ENCODE results near the gene PRR33. TPM values are rescaled to one million over a fixed set of nuclear protein-coding genes. Genes with fewer than 3 reads are reported as not detected.

The PRR33 gene
- total RNA-seq, 1 experiment from 2014 or later, result not detected

DNA sequence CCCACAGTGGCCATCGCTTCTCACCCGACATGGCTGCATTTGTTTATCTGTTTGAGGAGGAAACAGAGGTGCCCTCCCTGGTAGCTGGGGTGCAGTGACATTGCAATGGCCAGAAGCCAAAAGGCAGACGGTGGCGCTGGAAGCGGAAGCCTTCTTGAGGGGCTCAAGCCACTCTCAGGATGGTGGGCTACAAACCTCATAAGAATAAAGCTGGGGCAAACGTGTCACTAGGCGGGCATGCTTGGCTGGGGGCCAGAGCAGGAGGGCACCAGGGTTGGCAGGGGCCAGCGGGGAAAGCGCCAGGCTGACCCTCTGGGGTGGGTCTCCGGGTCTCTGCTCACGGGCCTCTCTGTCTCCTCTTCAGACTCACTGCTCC, 40.4 kb upstream of the PRR33 start:
- Histone ChIP-seq H3K79me2 (ENCODE audit: insufficient read depth, low read length) (no peaks in the 10 kb centered on the region), H3K9me2 (ENCODE audit: insufficient read depth) (no peaks in the 10 kb centered on the region), H3K27ac (ENCODE audit: low read depth, low read length) (no peak overlapping the region), H3K4me2 (ENCODE audit: low read length) (no peak overlapping the region), H3K4me1 (ENCODE audit: control insufficient read depth in 1 of 2, insufficient read depth in 2 of 2, low read length in 2 of 2) (no peaks in the 10 kb centered on the region), H2AFZ (ENCODE audit: low read depth, low read length, poor library complexity, severe bottlenecking) (no peak overlapping the region), H4K20me1 (ENCODE audit: insufficient read depth) (no peaks in the 10 kb centered on the region), H3K9me3 (ENCODE audit: control insufficient read depth in 1 of 2, insufficient read depth in 1 of 2, low read depth in 1 of 2, low read length in 2 of 2) (no peaks in the 10 kb centered on the region), H3K4me3 (replicated peaks in 1 of 2; ENCODE audit: low read depth in 1 of 2, low read length in 2 of 2) (no peak overlapping the region), H3K36me3 (ENCODE audit: control insufficient read depth in 1 of 2, insufficient read depth in 2 of 2, low read length in 2 of 2) (no peaks in the 10 kb centered on the region), H3K9ac (ENCODE audit: low read length) (no peak overlapping the region), H3K27me3 (ENCODE audit: insufficient read depth, low read length) (no peaks in the 10 kb centered on the region)
- ChIA-PET CTCF (no interaction called here), RAD21 (ENCODE audit: low non-redundant PET in 1 of 2, low total read pairs in 2 of 2, uncharacterized antibody in 2 of 2, unreplicated experiment in 2 of 2) (no interaction called here), POLR2A (no interaction called here)
- DNase-seq (ENCODE audit: low read depth, low spot score) (no peak), ATAC-seq (no peak)
- TF ChIP-seq SRF (IDR thresholded peaks at IDR 0.05; ENCODE audit: low read depth) (no peak), EGR1 (IDR thresholded peaks at IDR 0.05; ENCODE audit: low read depth) (no peak), EZH2phosphoT487 (IDR thresholded peaks at IDR 0.05; ENCODE audit: borderline replicate concordance) (no peak), YY1 (IDR thresholded peaks at IDR 0.05; ENCODE audit: extremely low read depth, insufficient replicate concordance, low read depth, low read length) (no peak), FOSL1 (IDR thresholded peaks at IDR 0.05; ENCODE audit: low read depth) (no peak), CEBPB (IDR thresholded peaks at IDR 0.05; ENCODE audit: low read depth) (no peak), ELF1 (IDR thresholded peaks at IDR 0.05; ENCODE audit: borderline replicate concordance, low read depth) (no peak), POLR2A (IDR thresholded peaks at IDR 0.05; ENCODE audit: borderline replicate concordance, extremely low read depth, insufficient read depth, insufficient read length) (no peak), TCF7L2 (IDR thresholded peaks at IDR 0.05; ENCODE audit: borderline replicate concordance, extremely low read depth, insufficient read depth, insufficient read length) (no peak), ZNF274 (IDR thresholded peaks at IDR 0.05; ENCODE audit: low read depth, low read length) (no peak), POLR2AphosphoS5 (IDR thresholded peaks at IDR 0.05; ENCODE audit: low read depth, low read length) (no peak), JUND (IDR thresholded peaks at IDR 0.05) (no peak), ZFX (IDR thresholded peaks at IDR 0.05) (no peak)
- TF ChIP-seq, protein P1, sequence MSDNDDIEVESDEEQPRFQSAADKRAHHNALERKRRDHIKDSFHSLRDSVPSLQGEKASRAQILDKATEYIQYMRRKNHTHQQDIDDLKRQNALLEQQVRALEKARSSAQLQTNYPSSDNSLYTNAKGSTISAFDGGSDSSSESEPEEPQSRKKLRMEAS (IDR thresholded peaks at IDR 0.05), result no peak
- TF ChIP-seq, protein P2, sequence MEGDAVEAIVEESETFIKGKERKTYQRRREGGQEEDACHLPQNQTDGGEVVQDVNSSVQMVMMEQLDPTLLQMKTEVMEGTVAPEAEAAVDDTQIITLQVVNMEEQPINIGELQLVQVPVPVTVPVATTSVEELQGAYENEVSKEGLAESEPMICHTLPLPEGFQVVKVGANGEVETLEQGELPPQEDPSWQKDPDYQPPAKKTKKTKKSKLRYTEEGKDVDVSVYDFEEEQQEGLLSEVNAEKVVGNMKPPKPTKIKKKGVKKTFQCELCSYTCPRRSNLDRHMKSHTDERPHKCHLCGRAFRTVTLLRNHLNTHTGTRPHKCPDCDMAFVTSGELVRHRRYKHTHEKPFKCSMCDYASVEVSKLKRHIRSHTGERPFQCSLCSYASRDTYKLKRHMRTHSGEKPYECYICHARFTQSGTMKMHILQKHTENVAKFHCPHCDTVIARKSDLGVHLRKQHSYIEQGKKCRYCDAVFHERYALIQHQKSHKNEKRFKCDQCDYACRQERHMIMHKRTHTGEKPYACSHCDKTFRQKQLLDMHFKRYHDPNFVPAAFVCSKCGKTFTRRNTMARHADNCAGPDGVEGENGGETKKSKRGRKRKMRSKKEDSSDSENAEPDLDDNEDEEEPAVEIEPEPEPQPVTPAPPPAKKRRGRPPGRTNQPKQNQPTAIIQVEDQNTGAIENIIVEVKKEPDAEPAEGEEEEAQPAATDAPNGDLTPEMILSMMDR (IDR thresholded peaks at IDR 0.05 in 2 of 3, conservative IDR thresholded peaks at IDR 0.05 in 1 of 3; ENCODE audit: borderline replicate concordance in 1 of 3, insufficient read depth in 1 of 3, low read depth in 2 of 3, low read length in 2 of 3), result no peak
- intact Hi-C loops (cut with micrococcal nuclease), result no loop called here
- no TSS peak for BruUV-seq (replicated peaks)
